Stimulated activated naive CD8-positive, alpha-beta T cell treated with anti-CD3 and anti-CD28 coated beads, Interleukin-15, amount 100 ng/mL, for 72 hours (primary cell): ENCODE results near the gene CNRIP1.
"Not testable (repeated sequence)": the region's sequence is repeated elsewhere in the genome, so short reads cannot be mapped to it uniquely, and the experiment has no call there.

ENCODE experiments used
- ATAC-seq: fragments of 150-1000 bp; cut with Tn5 transposase; 2 replicates; pipeline ENCODE4 v1.10.0; 2021; ENCODE audit warnings: mild to moderate bottlenecking, moderate library complexity
- DNase-seq, 2 donors: peaks; one replicate each; pipeline ENCODE4 v3.0.0; 2021 to 2022
- H3K27ac Mint-ChIP-seq, 2 donors: one replicate each; pipeline ENCODE4 v1.8.0; 2022; ENCODE audit warnings: mild to moderate bottlenecking in 2 of 2, mixed read lengths in 2 of 2, moderate library complexity in 2 of 2
- H3K27me3 Mint-ChIP-seq: one replicate; pipeline ENCODE4 v1.8.0; 2022; ENCODE audit warnings: mixed read lengths
- H3K4me1 Mint-ChIP-seq: one replicate; pipeline ENCODE4 v1.8.0; 2022; ENCODE audit warnings: mild to moderate bottlenecking, mixed read lengths
- H3K4me3 Mint-ChIP-seq, 2 donors: one replicate each; pipeline ENCODE4 v1.8.0; 2022; ENCODE audit warnings: mild to moderate bottlenecking in 2 of 2, mixed read lengths in 2 of 2, moderate library complexity in 1 of 2
- H3K9me3 Mint-ChIP-seq, 2 donors: one replicate each; pipeline ENCODE4 v1.8.0; 2022; ENCODE audit warnings: mixed read lengths in 2 of 2

Gene CNRIP1

GRCh38 chr2:68349091-68349490 is 29.3 kb upstream of the CNRIP1 start:
- not testable (repeated sequence) for H3K4me3 Mint-ChIP-seq, H3K4me1 Mint-ChIP-seq, H3K9me3 Mint-ChIP-seq, H3K27ac Mint-ChIP-seq, ATAC-seq, DNase-seq
- H3K27me3 Mint-ChIP-seq, result peaks cover 29% of the 10 kb centered on the region

DNA sequence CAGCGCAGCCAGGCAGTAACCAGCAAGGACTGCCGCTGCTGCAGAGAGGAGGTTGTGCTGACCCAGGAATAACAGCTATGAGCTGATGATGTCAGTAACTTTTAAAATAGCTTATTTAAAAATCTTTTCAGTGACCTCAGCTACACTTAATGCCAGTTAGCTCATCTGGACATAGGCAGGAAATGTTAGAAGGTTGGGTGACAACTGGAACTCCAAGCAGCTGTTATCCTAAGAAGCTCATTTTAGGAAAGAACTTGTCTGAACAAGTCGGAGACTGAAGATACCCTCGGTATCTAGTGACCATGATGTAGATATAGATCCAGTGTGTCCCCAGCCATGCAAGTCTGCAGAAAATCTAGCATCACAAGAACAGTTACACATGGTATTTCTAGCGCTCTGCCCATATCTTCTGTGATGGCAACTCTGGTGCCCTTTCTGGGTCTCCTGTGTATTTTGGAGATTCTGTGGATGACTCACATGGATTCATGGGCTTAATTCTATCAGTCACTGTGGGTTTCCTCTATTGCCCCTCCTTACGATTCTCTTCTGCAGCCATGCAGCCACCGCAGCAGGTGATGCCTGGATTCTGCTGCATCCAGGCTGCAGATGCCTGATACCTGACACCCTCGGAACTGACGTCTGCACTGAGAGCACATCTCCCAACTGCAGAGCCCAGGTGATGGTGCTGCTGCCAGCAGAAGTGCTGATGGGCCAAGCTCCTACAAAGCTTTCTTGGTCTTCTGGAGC is 25.6 kb upstream of the CNRIP1 start:
- Mint-ChIP-seq H3K4me3 (no peak overlapping the region), H3K4me1 (no peaks in the 10 kb centered on the region), H3K9me3 (no peaks in the 10 kb centered on the region), H3K27ac (no peak overlapping the region), H3K27me3 (peaks cover 51% of the 10 kb centered on the region)
- ATAC-seq, result no peak
- no peak for DNase-seq

GRCh38 chr2:68344031-68344430 is 24.3 kb upstream of the CNRIP1 start:
- ATAC-seq (no peak), DNase-seq (no peak)
- Mint-ChIP-seq H3K27ac (no peak overlapping the region), H3K9me3 (no peaks in the 10 kb centered on the region), H3K4me1 (no peaks in the 10 kb centered on the region), H3K4me3 (no peak overlapping the region), H3K27me3 (peaks cover 51% of the 10 kb centered on the region)

DNA sequence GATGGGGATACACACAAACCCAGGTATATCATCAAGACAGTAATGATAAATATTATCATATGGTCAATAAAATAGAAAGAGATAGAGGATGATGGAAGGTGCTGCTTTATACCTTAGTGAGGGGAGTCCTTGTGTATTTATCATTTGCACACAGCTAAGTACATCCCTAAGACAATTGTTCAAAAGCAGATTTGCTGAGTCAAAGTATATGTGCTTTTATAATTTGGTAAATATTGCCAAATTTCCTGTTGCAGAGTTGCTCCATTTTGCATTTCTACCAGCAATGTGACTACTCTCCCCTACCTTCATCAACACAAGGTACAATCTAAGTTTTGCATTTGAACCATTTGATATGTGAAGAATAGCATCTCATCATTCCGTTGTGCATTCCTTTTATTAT is 22.7 kb upstream of the CNRIP1 start:
- Mint-ChIP-seq H3K27me3 (peaks cover 43% of the 10 kb centered on the region), H3K4me1 (no peaks in the 10 kb centered on the region), H3K27ac (no peak overlapping the region), H3K9me3 (no peaks in the 10 kb centered on the region), H3K4me3 (no peak overlapping the region)
- ATAC-seq (no peak), DNase-seq (no peak)

- Mint-ChIP-seq H3K4me3 (no peak overlapping the region), H3K4me1 (no peaks in the 10 kb centered on the region), H3K27ac (no peak overlapping the region), H3K27me3 (peaks cover 39% of the 10 kb centered on the region), H3K9me3 (no peaks in the 10 kb centered on the region)
- ATAC-seq (no peak), DNase-seq (no peak)
These were observed 21.8 kb upstream of the CNRIP1 start for GRCh38 chr2:68341583-68341982.

GRCh38 chr2:68341062-68341329 is 21.2 kb upstream of the CNRIP1 start:
- no peaks in the 10 kb centered on the region for H3K4me1 Mint-ChIP-seq
- ATAC-seq, result no peak
- H3K4me3 Mint-ChIP-seq, result no peak overlapping the region
- H3K27ac Mint-ChIP-seq, result no peak overlapping the region
- DNase-seq, result no peak
- no peaks in the 10 kb centered on the region for H3K9me3 Mint-ChIP-seq
- peaks cover 39% of the 10 kb centered on the region for H3K27me3 Mint-ChIP-seq

GRCh38 chr2:68340226-68341061 is 20.7 kb upstream of the CNRIP1 start:
- ATAC-seq (no peak), DNase-seq (no peak)
- Mint-ChIP-seq H3K27me3 (peaks cover 34% of the 10 kb centered on the region), H3K27ac (no peak overlapping the region), H3K4me3 (no peak overlapping the region), H3K4me1 (no peaks in the 10 kb centered on the region), H3K9me3 (no peaks in the 10 kb centered on the region)

GRCh38 chr2:68336192-68336591 is 16.4 kb upstream of the CNRIP1 start:
- Mint-ChIP-seq H3K27ac (no peak overlapping the region), H3K27me3 (peaks cover 14% of the 10 kb centered on the region), H3K9me3 (no peaks in the 10 kb centered on the region), H3K4me1 (no peaks in the 10 kb centered on the region), H3K4me3 (no peak overlapping the region)
- no peak for ATAC-seq
- DNase-seq, result no peak

- H3K4me1 Mint-ChIP-seq, result no peaks in the 10 kb centered on the region
- DNase-seq, result no peak
- peaks cover 7% of the 10 kb centered on the region for H3K27me3 Mint-ChIP-seq
- H3K4me3 Mint-ChIP-seq, result no peak overlapping the region
- ATAC-seq, result no peak
- H3K27ac Mint-ChIP-seq, result no peak overlapping the region
- no peaks in the 10 kb centered on the region for H3K9me3 Mint-ChIP-seq
These were observed 14.2 kb upstream of the CNRIP1 start for GRCh38 chr2:68333931-68334330.

- ATAC-seq, result no peak
- DNase-seq, result no peak
- H3K9me3 Mint-ChIP-seq, result no peaks in the 10 kb centered on the region
- no peak overlapping the region for H3K4me3 Mint-ChIP-seq
- H3K4me1 Mint-ChIP-seq, result no peaks in the 10 kb centered on the region
- H3K27ac Mint-ChIP-seq, result no peak overlapping the region
- peaks cover 5% of the 10 kb centered on the region for H3K27me3 Mint-ChIP-seq
These were observed 13.3 kb upstream of the CNRIP1 start for GRCh38 chr2:68333009-68333408.

GRCh38 chr2:68330691-68331090 is 10.9 kb upstream of the CNRIP1 start:
- Mint-ChIP-seq H3K4me1 (no peaks in the 10 kb centered on the region), H3K4me3 (no peak overlapping the region), H3K9me3 (no peaks in the 10 kb centered on the region), H3K27me3 (peaks cover 8% of the 10 kb centered on the region), H3K27ac (no peak overlapping the region)
- no peak for ATAC-seq
- DNase-seq, result no peak

- no peak overlapping the region for H3K4me3 Mint-ChIP-seq
- ATAC-seq (no peak), DNase-seq (no peak)
- no peak overlapping the region for H3K27ac Mint-ChIP-seq
- H3K4me1 Mint-ChIP-seq, result no peaks in the 10 kb centered on the region
- peaks cover 24% of the 10 kb centered on the region for H3K27me3 Mint-ChIP-seq
- no peaks in the 10 kb centered on the region for H3K9me3 Mint-ChIP-seq
These were observed 9.2 kb upstream of the CNRIP1 start for GRCh38 chr2:68328901-68329300.

DNA sequence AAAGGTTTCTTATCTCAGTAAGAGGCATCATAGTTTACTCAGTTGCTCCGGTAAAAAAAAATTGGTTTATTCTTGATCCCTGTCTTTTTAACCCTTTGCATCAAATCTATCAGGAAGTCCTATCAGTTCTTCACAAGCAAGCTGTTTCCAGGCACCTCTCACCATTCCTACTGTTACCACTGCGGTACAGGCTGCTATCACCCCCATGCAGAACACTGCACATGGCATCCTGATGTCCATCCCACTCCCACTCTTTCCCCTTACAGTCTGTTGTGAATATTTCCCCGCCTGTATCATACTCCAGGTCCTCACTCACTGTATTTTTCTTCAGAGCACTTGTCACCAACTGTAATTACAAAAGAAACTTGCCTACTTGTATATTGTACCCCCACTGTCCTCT is 5.3 kb upstream of the CNRIP1 start:
- Mint-ChIP-seq H3K4me3 (no peak overlapping the region), H3K4me1 (peaks cover 5% of the 10 kb centered on the region), H3K27ac (no peak overlapping the region), H3K9me3 (no peaks in the 10 kb centered on the region), H3K27me3 (peaks cover 41% of the 10 kb centered on the region)
- DNase-seq (no peak), ATAC-seq (no peak)

- Mint-ChIP-seq H3K9me3 (no peaks in the 10 kb centered on the region), H3K27me3 (peaks cover 70% of the 10 kb centered on the region)
- DNase-seq, result no peak
These were observed 431 bp upstream of the CNRIP1 start for GRCh38 chr2:68320118-68320641.

DNA sequence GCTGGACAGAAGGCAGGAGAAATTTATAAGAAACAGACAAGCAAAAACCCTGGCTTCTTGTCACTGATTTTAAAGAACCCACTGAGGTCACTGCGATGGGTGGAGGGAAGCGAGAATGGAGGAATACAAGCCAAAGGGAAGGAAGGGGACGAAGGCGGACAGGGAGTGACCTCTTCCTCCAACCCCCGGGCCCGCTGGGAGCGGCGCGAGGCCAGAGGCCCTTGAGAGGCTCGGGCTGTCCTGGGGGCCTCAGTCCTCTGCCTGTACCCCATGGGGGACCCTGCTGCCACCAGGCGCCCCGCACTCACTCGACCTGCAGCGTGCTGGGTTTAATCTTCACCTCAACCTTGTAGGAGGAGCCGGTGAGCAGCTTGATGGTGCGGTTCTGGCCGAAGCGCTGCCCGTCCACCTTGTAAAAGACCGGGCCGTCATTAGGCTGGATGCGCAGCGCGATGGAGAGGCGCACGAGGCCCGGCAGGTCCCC is 793 bp downstream of the CNRIP1 start:
- Mint-ChIP-seq H3K4me1 (peaks cover 20% of the 10 kb centered on the region), H3K4me3 (peak overlapping the region; percentile 33 to 75), H3K27me3 (peaks cover 58% of the 10 kb centered on the region), H3K9me3 (peaks cover 0 to 3% of the 10 kb centered on the region in 2 donors), H3K27ac (no peak overlapping the region)
- ATAC-seq, result peak; percentile 12
- DNase-seq, result no peak

More at GRCh38 chr2:68320118-68320641, 431 bp upstream of the CNRIP1 start:
- H3K27ac Mint-ChIP-seq, result no peak overlapping the region
- no peak for ATAC-seq
- peaks cover 20% of the 10 kb centered on the region for H3K4me1 Mint-ChIP-seq
- peak overlapping the region in 1 of 2 donors; percentile 75 for H3K4me3 Mint-ChIP-seq
